Measurements from ENCODE around the gene TMEM81.

TMEM81 gene

GRCh38 chr1:205084360-205084759 is at the start of gene TMEM81:
TSS of gene TMEM81 (minus strand) at chr1:205084460. CDS start at chr1:205084320, 140 bp downstream.
- DNase-seq = no peak

- DNase-seq = no peak
Measured at GRCh38 chr1:205133287-205133686, 49.0 kb upstream of the TMEM81 start.

GRCh38 chr1:205129447-205130029 is 45.3 kb upstream of the TMEM81 start:
- DNase-seq = no peak

GRCh38 chr1:205128050-205128449 is 43.8 kb upstream of the TMEM81 start:
- DNase-seq = no peak

GRCh38 chr1:205127646-205128045 is 43.4 kb upstream of the TMEM81 start:
- DNase-seq = no peak

GRCh38 chr1:205124726-205125125 is 40.5 kb upstream of the TMEM81 start:
- no peak for DNase-seq

GRCh38 chr1:205122489-205122882 is 38.2 kb upstream of the TMEM81 start:
- no peak for DNase-seq

GRCh38 chr1:205121660-205122488 is 37.6 kb upstream of the TMEM81 start, which contains the start of gene RBBP5:
TSS of gene RBBP5 (minus strand) at chr1:205121978. CDS start at chr1:205121873, 105 bp downstream.
- peak; percentile 90 for DNase-seq

- DNase-seq = no peak
Measured at GRCh38 chr1:205118752-205119151, 34.5 kb upstream of the TMEM81 start.

- DNase-seq = no peak
Measured at GRCh38 chr1:205111354-205111753, 27.1 kb upstream of the TMEM81 start.

GRCh38 chr1:205109711-205110110 is 25.5 kb upstream of the TMEM81 start:
- no peak for DNase-seq

- DNase-seq = no peak
Measured at GRCh38 chr1:205109269-205109668, 25.0 kb upstream of the TMEM81 start.

- DNase-seq = no peak
Measured at GRCh38 chr1:205108464-205108863, 24.2 kb upstream of the TMEM81 start.

- DNase-seq = no peak
Measured at GRCh38 chr1:205107327-205107726, 23.1 kb upstream of the TMEM81 start.

GRCh38 chr1:205102404-205102803 is 18.1 kb upstream of the TMEM81 start:
- DNase-seq = no peak

- DNase-seq = no peak
Measured at GRCh38 chr1:205098242-205098641, 14.0 kb upstream of the TMEM81 start.

GRCh38 chr1:205095422-205095821 is 11.2 kb upstream of the TMEM81 start:
- no peak for DNase-seq

- DNase-seq = no peak
Measured at GRCh38 chr1:205091043-205091740, 6.9 kb upstream of the TMEM81 start.

- DNase-seq = no peak
Measured at GRCh38 chr1:205088341-205088740, 4.1 kb upstream of the TMEM81 start.

GRCh38 chr1:205082431-205082830 is 1.8 kb downstream of the TMEM81 start:
- DNase-seq = no peak

GRCh38 chr1:205077934-205078311 is 6.3 kb downstream of the TMEM81 start:
- DNase-seq = no peak

GRCh38 chr1:205077158-205077933 is 6.9 kb downstream of the TMEM81 start:
- no peak for DNase-seq

GRCh38 chr1:205076245-205076761 is 8.0 kb downstream of the TMEM81 start:
- no peak for DNase-seq

Data from stimulated activated CD4-positive, alpha-beta T cell treated with anti-CD3 and anti-CD28 coated beads, Interleukin-12 subunit alpha, Interleukin-12 subunit beta, amount 100 ng/mL, for 4 hours (primary cell).